ENCODE results near the gene CFTR.

CFTR gene

GRCh38 chr7:117489016-117489415, 9.2 kb downstream of the CFTR start:
- Histone ChIP-seq H3K36me3 (ENCODE audit: insufficient read depth, low read length) (no peaks in the 10 kb centered on the region), H3K4me1 (ENCODE audit: insufficient read depth, low read length, severe bottlenecking) (no peaks in the 10 kb centered on the region), H4K20me1 (ENCODE audit: insufficient read depth, low read length) (no peaks in the 10 kb centered on the region), H2AFZ (ENCODE audit: low read length) (no peak overlapping the region), H3K27ac (ENCODE audit: low read depth, low read length, poor library complexity, severe bottlenecking) (no peak overlapping the region), H3K27me3 (ENCODE audit: insufficient read depth, low read length) (no peaks in the 10 kb centered on the region), H3K9me3 (ENCODE audit: low read length) (no peaks in the 10 kb centered on the region), H3K9me2 (ENCODE audit: low read depth, low read length) (no peaks in the 10 kb centered on the region), H3K4me2 (ENCODE audit: low read length) (no peak overlapping the region), H3F3A (ENCODE audit: insufficient read depth, low read length) (no peaks in the 10 kb centered on the region), H3K4me3 (ENCODE audit: low read depth, low read length, poor library complexity, severe bottlenecking) (no peak overlapping the region), H3K79me2 (ENCODE audit: insufficient read depth, low read length) (no peaks in the 10 kb centered on the region), H3K9ac (ENCODE audit: low read length) (no peak overlapping the region)
- TF ChIP-seq, protein P1, sequence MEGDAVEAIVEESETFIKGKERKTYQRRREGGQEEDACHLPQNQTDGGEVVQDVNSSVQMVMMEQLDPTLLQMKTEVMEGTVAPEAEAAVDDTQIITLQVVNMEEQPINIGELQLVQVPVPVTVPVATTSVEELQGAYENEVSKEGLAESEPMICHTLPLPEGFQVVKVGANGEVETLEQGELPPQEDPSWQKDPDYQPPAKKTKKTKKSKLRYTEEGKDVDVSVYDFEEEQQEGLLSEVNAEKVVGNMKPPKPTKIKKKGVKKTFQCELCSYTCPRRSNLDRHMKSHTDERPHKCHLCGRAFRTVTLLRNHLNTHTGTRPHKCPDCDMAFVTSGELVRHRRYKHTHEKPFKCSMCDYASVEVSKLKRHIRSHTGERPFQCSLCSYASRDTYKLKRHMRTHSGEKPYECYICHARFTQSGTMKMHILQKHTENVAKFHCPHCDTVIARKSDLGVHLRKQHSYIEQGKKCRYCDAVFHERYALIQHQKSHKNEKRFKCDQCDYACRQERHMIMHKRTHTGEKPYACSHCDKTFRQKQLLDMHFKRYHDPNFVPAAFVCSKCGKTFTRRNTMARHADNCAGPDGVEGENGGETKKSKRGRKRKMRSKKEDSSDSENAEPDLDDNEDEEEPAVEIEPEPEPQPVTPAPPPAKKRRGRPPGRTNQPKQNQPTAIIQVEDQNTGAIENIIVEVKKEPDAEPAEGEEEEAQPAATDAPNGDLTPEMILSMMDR (IDR thresholded peaks at IDR 0.05; ENCODE audit: low read length): no peak
- no peak for TF ChIP-seq EZH2 (IDR thresholded peaks at IDR 0.05; ENCODE audit: borderline replicate concordance, low read length)

GRCh38 chr7:117489430-117489829, 9.6 kb downstream of the CFTR start:
- Histone ChIP-seq H3K9ac (ENCODE audit: low read length) (no peak overlapping the region), H3K79me2 (ENCODE audit: insufficient read depth, low read length) (no peaks in the 10 kb centered on the region), H3K4me2 (ENCODE audit: low read length) (no peak overlapping the region), H3K36me3 (ENCODE audit: insufficient read depth, low read length) (no peaks in the 10 kb centered on the region), H3K9me3 (ENCODE audit: low read length) (no peaks in the 10 kb centered on the region), H3K4me3 (ENCODE audit: low read depth, low read length, poor library complexity, severe bottlenecking) (no peak overlapping the region), H3K9me2 (ENCODE audit: low read depth, low read length) (no peaks in the 10 kb centered on the region), H4K20me1 (ENCODE audit: insufficient read depth, low read length) (no peaks in the 10 kb centered on the region), H3K27me3 (ENCODE audit: insufficient read depth, low read length) (no peaks in the 10 kb centered on the region), H3K27ac (ENCODE audit: low read depth, low read length, poor library complexity, severe bottlenecking) (no peak overlapping the region), H3K4me1 (ENCODE audit: insufficient read depth, low read length, severe bottlenecking) (no peaks in the 10 kb centered on the region), H2AFZ (ENCODE audit: low read length) (no peak overlapping the region), H3F3A (ENCODE audit: insufficient read depth, low read length) (no peaks in the 10 kb centered on the region)
- no peak for TF ChIP-seq EZH2 (IDR thresholded peaks at IDR 0.05; ENCODE audit: borderline replicate concordance, low read length)
- TF ChIP-seq, protein P1 (IDR thresholded peaks at IDR 0.05; ENCODE audit: low read length): no peak

GRCh38 chr7:117489911-117490310, 10.1 kb downstream of the CFTR start:
- Histone ChIP-seq H4K20me1 (ENCODE audit: insufficient read depth, low read length) (no peaks in the 10 kb centered on the region), H3K4me2 (ENCODE audit: low read length) (no peak overlapping the region), H3K79me2 (ENCODE audit: insufficient read depth, low read length) (no peaks in the 10 kb centered on the region), H3F3A (ENCODE audit: insufficient read depth, low read length) (no peaks in the 10 kb centered on the region), H3K27ac (ENCODE audit: low read depth, low read length, poor library complexity, severe bottlenecking) (no peak overlapping the region), H3K4me3 (ENCODE audit: low read depth, low read length, poor library complexity, severe bottlenecking) (no peak overlapping the region), H2AFZ (ENCODE audit: low read length) (no peak overlapping the region), H3K9ac (ENCODE audit: low read length) (no peak overlapping the region), H3K27me3 (ENCODE audit: insufficient read depth, low read length) (no peaks in the 10 kb centered on the region), H3K9me3 (ENCODE audit: low read length) (no peaks in the 10 kb centered on the region), H3K4me1 (ENCODE audit: insufficient read depth, low read length, severe bottlenecking) (no peaks in the 10 kb centered on the region), H3K36me3 (ENCODE audit: insufficient read depth, low read length) (no peaks in the 10 kb centered on the region), H3K9me2 (ENCODE audit: low read depth, low read length) (no peaks in the 10 kb centered on the region)
- TF ChIP-seq EZH2 (IDR thresholded peaks at IDR 0.05; ENCODE audit: borderline replicate concordance, low read length): no peak
- TF ChIP-seq, protein P1 (IDR thresholded peaks at IDR 0.05; ENCODE audit: low read length): no peak

Measured in OCI-LY1 (cell line).